Measurements from ENCODE around the gene DOC2A. TPM values are rescaled to one million over a fixed set of nuclear protein-coding genes. Genes with fewer than 3 reads are reported as not detected.

DOC2A gene
- total RNA-seq, result not detected

GRCh38 chr16:30010844-30011713 lies at the start of gene DOC2A:
TSS of gene DOC2A (minus strand) at chr16:30011027. CDS start at chr16:30010222, 805 bp downstream.

GRCh38 chr16:30030841-30031413 lies 20.1 kb upstream of the DOC2A start, which contains the start of gene TLCD3B:
TSS of gene TLCD3B (minus strand) at chr16:30031271. CDS start at chr16:30030527, 744 bp downstream.

GRCh38 chr16:30022887-30023286 lies 12.1 kb upstream of the DOC2A start, which contains the start of gene C16orf92:
TSS of gene C16orf92 (plus strand) at chr16:30023198. CDS start at chr16:30023341, 143 bp downstream.

GRCh38 chr16:29995911-29996765 lies 14.7 kb downstream of the DOC2A start, which contains the start of gene INO80E:
TSS of gene INO80E (plus strand) at chr16:29996241. CDS start at chr16:29996311, 70 bp downstream.

GRCh38 chr16:29995324-29995910 lies 15.4 kb downstream of the DOC2A start, which contains the start of gene HIRIP3:
TSS of gene HIRIP3 (minus strand) at chr16:29995617. CDS start at chr16:29995605, 12 bp downstream.

GRCh38 chr16:29973384-29974246 lies 37.2 kb downstream of the DOC2A start, which contains the start of gene TAOK2:
TSS of gene TAOK2 (plus strand) at chr16:29973868. CDS start at chr16:29977773, 3,905 bp downstream.

GRCh38 chr16:29961479-29962343 lies 49.1 kb downstream of the DOC2A start, which contains the start of gene TMEM219:
TSS of gene TMEM219 (plus strand) at chr16:29962079. CDS start at chr16:29963144, 1,065 bp downstream.

Other genes with a start within 250 kb of the DOC2A start
- gene ZG16, start 232.8 kb downstream of the DOC2A start, total RNA-seq, result not detected
- 100 to 1,000 TPM; 164 to 172 TPM for gene KIF22, start 220.3 kb downstream of the DOC2A start, total RNA-seq
- 100 to 1,000 TPM; 378 to 401 TPM for gene MAZ, start 204.5 kb downstream of the DOC2A start, total RNA-seq
- under 1 TPM; 0.58 to 0.98 TPM for gene PRRT2, start 198.8 kb downstream of the DOC2A start, total RNA-seq
- 10 to 100 TPM; 28.0 to 28.1 TPM for gene PAGR1, start 194.9 kb downstream of the DOC2A start, total RNA-seq
- gene MVP, start 190.6 kb downstream of the DOC2A start, total RNA-seq, result 100 to 1,000 TPM; 177 to 178 TPM
- 10 to 100 TPM; 57.3 to 59.6 TPM for gene CDIPT, start 147.8 kb downstream of the DOC2A start, total RNA-seq
- not detected for gene SEZ6L2, start 111.5 kb downstream of the DOC2A start, total RNA-seq
- not detected for gene ASPHD1, start 110.5 kb downstream of the DOC2A start, total RNA-seq
- 10 to 100 TPM; 30.4 to 32.9 TPM for gene KCTD13, start 84.8 kb downstream of the DOC2A start, total RNA-seq
- 10 to 100 TPM; 74.1 to 77.3 TPM for gene TMEM219, start 48.9 kb downstream of the DOC2A start, total RNA-seq
- gene TAOK2, start 37.2 kb downstream of the DOC2A start, total RNA-seq, result 10 to 100 TPM; 42.2 to 43.0 TPM
- gene HIRIP3, start 15.4 kb downstream of the DOC2A start, total RNA-seq, result 10 to 100 TPM; 33.1 to 34.6 TPM
- gene INO80E, start 14.8 kb downstream of the DOC2A start, total RNA-seq, result 100 to 1,000 TPM; 101 to 102 TPM
- not detected for gene C16orf92, start 12.2 kb upstream of the DOC2A start, total RNA-seq
- 1 to 10 TPM; 4.7 to 5.8 TPM for gene TLCD3B, start 20.2 kb upstream of the DOC2A start, total RNA-seq
- gene ALDOA, start 54.7 kb upstream of the DOC2A start, total RNA-seq, result 1,000 to 10,000 TPM; 1,254 to 1,292 TPM
- gene PPP4C, start 65.0 kb upstream of the DOC2A start, total RNA-seq, result 100 to 1,000 TPM; 120 to 124 TPM
- gene TBX6, start 80.9 kb upstream of the DOC2A start, total RNA-seq, result 1 to 10 TPM; 1.8 to 2.1 TPM
- gene YPEL3, start 85.2 kb upstream of the DOC2A start, total RNA-seq, result 10 to 100 TPM; 96.1 to 96.3 TPM
- gene GDPD3, start 102.5 kb upstream of the DOC2A start, total RNA-seq, result 10 to 100 TPM; 14.1 to 17.4 TPM
- 10 to 100 TPM; 75.2 to 75.6 TPM for gene MAPK3, start 112.2 kb upstream of the DOC2A start, total RNA-seq
- gene CORO1A, start 172.6 kb upstream of the DOC2A start, total RNA-seq, result 1,000 to 10,000 TPM; 1,549 to 1,565 TPM
- gene BOLA2B, start 182.6 kb upstream of the DOC2A start, total RNA-seq, result 100 to 1,000 TPM; 122 to 123 TPM
- 10 to 100 TPM; 74.5 to 91.7 TPM for gene SLX1A, start 182.8 kb upstream of the DOC2A start, total RNA-seq
- gene SULT1A3, start 188.2 kb upstream of the DOC2A start, total RNA-seq, result 10 to 100 TPM; 24.0 to 31.6 TPM
- 10 to 100 TPM in 1 of 2 experiments, 1 to 10 TPM in 1; 7.5 to 15.5 TPM for gene NPIPB13, start 237.5 kb upstream of the DOC2A start, total RNA-seq

Data from activated naive CD4-positive, alpha-beta T cell treated with anti-CD3 and anti-CD28 coated beads, Interleukin-2, amount 10 ng/mL, durations not matched to agents 5 hours and 36 hours (primary cell).